Measurements from ENCODE around the gene SEPTIN2.
"Not testable (repeated sequence)": the region's sequence is repeated elsewhere in the genome, so short reads cannot be mapped to it uniquely, and the experiment has no call there.

The SEPTIN2 gene

DNA sequence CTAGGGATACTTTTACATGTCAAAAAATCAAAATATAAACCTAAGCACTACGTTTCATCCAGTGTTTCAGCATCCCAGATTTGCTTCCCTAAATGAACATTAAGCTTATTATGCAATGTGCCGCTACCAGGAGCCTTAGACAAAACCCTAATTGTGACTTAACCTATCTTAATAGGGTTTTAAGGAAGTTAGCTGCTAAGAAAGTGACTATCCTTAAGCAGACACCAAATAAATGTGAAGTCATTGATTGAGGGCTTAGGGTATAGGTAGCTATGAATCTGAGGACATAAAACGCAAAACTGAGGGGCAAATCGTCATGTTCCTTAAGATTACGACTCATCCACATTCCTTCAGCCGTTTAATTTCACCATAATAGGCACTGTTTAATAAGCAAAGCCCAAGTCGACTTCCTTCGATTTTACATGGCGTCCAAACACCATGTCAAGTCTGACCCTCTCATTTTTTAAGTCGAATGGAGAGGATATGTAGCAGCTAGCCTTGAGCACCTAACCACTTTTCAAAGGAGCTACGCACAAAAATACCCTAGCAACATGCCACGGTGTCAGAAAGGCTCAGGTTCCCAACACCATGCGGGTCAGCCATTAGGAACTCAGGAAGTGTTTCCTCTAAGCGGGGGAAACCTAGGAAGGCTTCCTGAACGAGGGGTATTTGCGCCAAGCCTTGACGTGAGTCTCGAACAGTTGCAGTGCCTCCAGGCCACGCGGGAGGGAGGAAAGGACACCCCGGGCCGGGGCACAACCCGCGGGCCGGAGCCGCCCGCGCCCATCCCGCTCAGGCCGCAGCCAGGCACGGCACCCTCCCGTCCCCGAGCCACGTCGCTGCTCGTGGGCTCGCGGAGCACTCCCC, 1.3 kb upstream of the SEPTIN2 start:
- DNase-seq (ENCODE audit: low spot score) = no peak

DNA sequence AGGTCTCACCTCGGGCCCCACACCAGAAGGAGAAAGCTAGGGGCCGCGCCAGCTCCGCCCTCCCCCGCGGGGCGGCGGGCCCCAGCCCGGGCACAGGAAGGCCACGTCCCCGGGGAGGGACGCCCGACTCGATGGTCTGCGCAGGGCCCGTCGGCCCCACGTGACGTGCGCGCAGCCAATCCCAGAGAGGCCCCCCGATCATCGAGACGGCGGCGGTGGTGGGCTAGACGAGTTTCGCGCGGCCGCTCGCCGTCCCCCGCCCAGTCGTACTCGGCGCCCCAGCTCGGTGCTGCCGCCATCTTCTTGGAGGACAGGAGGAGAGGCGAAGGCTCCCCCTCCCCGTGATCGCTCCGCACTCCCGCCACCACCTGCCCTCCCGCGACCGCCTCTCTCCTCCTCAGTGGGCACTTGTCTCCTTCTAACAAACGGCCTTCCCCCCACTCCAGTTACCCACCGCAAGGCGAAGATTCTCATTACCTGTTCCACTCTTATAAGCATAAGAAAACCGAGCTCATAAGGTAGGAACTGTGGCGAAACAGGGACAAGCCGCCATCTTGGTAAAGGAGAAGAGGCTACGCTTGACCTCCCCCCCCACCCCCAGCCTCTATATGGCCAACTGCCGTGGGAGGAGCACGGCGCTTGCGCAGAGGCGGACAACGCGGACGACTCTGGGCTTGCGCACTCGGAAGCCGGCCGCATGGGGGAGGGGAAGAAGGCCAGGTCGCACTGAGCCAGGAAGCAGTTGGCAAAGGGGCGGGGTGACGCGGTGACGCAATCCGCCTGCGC, 439 bp upstream of the SEPTIN2 start, which contains the start of gene HDLBP:
Gene HDLBP, minus strand, starts transcription at position 580 of the 786 bp plus-strand sequence. CDS start 48,803 bp downstream, outside the sequence.
- DNase-seq (ENCODE audit: low spot score) = peak; percentile 98

DNA sequence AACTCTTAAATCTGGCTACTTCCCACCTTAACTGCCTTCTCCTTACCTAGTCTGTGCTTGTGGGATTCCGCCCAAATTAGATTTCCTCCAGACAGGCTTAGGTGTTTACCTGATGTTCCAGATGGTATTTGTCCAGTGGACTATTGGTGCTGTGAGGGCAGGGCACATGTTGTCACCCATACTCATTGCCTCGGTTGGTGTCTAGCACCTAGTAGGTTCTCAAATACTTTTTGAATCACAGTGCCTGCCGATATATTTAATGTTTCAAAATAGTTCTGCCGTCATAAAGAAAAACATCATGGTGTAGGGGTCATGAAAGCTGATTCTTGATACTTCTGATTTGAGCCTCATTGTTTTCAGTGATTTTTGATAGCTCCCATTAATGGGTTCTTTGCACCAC, 1.1 kb downstream of the SEPTIN2 start:
- DNase-seq (ENCODE audit: low spot score) = no peak

DNA sequence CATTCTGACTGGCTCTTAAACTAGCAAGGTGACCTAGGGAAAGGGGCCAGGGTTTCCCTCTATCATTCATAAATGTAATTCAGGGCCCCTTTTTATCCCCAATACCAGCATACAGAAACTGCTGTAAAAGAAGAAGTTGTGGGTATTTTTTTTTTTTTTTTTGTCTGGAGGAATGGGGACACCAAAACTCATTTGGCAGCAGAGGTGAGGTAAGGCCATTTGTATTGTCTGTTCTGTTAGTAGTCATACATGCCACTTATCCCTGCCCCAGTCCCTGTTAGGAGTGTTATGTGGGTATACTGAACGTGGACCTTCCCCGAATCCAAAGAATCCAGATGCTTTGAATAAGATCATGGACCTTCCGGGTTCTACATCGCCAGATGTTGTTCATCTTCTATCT, 1.7 kb downstream of the SEPTIN2 start:
- DNase-seq (ENCODE audit: low spot score) = no peak

DNA sequence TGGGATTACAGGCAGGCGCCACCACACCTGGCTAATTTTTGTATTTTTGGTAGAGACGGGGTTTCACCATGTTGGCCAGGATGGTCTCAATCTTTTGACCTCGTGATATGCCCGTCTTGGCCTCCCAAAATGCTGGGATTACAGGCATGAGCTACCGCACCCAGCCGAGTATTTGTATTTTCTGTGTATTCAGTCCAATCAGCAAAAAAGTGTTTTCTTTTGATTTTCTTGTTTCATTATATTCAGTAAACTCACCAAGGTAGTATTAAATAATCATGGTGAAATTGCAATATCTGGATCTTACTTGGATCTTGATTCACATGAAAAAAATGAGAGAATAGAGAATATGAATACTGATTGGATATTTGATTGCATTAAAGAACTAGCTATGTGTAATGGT, 3.1 kb downstream of the SEPTIN2 start:
- DNase-seq (ENCODE audit: low spot score) = not testable (repeated sequence)

DNA sequence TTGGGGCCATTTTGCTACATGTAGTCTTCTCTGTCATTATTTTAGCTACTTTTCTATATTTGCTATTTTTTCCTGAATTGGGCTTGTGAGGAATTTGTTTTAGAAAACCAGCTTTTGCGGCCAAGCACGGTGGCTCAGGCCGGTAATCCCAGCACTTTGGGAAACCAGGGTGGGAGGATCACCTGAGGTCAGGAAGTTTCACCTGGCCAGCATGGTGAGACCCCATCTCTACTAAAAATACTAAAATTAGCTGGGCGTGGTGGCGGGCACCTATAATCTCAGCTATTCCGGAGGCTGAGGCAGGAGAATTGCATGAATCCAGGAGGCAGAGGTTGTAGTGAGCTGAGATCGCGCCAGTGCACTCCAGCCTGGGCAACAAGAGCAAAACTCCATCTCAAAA, 4.7 kb downstream of the SEPTIN2 start:
- no peak for DNase-seq (ENCODE audit: low spot score)

DNA sequence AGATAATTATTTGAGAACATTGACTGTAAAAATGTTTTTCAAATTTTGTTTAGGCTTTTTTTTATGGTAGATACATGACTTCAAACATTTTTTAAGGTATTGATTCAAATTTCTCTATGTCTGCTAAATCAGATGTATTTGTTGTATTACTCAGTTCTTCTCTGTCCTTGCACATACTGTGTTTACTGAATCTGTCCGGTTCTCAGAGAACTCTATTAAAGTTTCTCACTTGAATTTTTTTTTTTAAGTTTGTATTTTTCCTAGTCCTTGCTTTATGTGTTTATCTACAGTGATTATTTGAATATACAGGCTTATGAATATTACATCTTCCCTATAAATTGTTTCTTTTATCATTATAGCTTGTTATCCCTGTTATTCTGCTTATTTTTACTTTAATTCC, 5.3 kb downstream of the SEPTIN2 start:
- DNase-seq (ENCODE audit: low spot score) = no peak

DNA sequence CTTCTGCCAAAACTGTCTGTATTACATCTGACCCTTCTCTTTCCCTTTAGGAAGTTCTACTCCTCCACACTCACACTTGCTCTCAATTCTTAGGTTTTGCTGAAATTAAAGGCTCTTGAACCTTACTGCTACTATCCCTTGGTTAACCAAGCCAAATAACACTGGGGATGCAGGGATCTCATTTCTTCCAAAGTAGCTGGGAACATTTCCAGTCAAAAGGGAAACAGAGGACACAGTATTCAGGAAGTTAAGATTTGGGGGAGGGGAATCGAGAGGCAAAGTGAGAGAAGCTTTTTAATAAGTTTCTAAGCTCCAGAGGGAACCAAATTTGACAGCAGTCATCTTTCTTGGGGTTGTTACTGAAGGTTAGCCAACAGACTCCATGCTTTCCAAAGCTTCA, 6.2 kb downstream of the SEPTIN2 start:
- DNase-seq (ENCODE audit: low spot score) = no peak

DNA sequence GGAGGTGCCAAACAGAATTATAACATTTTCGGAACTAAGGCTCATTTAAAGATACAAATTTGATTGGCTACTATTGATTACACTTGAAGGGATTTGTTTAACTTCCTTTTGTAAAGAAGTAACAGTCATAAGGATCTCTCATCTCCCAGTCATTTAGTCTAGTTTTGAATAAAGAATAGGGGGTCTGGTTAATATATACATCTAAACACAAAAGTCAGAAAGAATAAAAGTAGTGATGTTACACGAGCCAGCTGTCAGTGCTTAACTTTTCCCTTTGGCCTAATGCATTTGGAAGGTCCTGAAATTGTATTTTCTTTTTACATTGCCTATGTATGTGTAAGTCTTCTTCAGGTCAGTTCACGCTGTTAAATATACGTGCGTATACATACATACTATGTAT, 8.1 kb downstream of the SEPTIN2 start:
- no peak for DNase-seq (ENCODE audit: low spot score)

DNA sequence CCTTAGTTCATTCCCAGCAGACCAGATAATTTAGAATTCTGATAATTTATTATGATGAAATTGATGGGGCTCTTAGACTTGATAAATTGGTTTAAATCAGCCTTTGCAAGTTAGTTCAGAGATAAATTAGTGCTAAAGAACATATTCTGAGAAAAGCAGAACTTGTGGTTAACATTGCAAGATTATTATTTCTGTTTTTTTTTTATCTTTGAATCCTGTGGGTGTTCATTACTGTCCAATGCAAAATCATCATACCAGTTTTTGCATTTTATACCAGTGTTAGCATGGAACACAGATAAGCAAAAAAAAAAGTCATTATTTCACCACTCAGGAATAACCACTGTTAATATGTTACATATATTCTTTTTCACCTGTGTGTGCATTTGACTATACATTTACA, 9.1 kb downstream of the SEPTIN2 start:
- peak; percentile 63 for DNase-seq (ENCODE audit: low spot score)

DNA sequence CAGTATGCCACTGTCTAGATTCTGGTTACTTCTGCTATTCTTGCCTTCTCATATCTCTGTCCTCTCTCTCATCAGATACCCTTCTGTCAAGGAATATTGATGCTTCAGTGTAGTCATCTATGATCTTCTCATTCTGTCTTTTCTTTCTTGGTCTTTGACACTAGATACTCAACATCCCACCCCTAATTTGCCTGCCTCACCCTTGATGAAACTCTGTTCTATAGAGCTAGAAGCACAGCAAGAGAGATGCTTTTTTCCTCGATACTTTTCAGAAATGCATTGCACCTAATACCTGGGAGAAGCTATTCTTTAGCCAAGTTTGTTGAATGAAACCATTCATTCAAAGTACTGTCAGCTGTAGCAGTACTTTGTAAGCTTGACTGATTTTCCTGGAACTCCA, 9.5 kb downstream of the SEPTIN2 start:
- no peak for DNase-seq (ENCODE audit: low spot score)

DNA sequence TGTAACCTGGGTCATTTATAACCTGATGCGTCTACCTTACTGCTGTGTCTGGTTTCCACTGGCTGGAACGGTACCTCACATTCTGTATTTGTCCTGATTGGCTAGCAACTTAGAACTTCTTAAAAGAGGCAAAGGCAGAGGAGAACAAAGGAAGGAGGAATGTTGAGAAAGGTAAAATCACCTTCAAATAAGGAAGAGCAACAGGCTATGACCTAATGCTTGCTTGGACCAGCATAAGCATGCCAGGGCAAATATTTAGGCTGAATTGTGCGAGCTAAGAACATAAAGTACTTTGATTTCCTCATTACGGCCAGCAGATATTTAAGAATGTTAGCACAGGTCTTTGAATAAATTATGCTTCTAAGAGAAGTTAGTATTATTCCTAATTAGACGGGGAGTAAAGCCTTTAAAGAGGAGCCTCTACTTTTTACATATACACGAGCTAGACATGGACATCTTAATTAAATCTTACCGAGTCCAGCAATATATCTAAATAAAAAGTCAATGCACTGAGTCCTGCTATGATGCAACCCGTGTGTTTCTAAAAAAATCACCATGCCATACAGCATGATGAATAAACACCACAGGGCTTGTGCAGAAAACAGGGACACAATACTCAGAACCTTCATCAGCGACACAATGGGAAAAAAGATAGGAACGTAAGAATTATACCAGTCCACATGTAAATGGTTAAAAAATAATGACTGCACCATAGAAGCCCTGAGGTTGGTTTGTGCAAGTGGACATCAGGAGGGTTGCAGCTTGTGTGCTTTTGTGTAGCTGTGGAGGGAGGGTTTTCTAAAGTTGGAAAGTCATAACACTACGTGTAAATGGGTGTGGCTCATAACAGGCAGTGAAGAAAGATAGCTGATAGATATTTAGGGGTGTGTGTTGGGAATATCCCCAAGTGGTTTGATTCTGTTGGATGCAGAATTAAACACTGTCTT, 14.2 kb downstream of the SEPTIN2 start:
- no peak for DNase-seq (ENCODE audit: low spot score)

DNA sequence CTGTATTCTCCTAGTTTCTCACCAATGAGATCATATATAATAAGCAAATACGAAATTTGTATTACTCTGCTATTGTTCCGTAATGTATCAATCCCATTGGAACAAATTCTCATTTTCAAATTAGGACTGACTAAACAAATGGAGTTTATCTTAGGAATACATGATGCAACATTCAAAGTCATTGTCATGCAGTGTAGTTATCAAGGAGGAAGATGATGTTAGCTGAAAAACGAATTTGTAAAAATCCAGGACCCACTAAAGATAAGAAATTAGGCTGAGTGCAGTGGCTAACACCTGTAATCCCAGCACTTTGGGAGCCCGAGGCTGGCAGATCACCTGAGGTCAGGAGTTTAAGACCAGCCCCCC, 14.9 kb downstream of the SEPTIN2 start:
- no peak for DNase-seq (ENCODE audit: low spot score)

DNA sequence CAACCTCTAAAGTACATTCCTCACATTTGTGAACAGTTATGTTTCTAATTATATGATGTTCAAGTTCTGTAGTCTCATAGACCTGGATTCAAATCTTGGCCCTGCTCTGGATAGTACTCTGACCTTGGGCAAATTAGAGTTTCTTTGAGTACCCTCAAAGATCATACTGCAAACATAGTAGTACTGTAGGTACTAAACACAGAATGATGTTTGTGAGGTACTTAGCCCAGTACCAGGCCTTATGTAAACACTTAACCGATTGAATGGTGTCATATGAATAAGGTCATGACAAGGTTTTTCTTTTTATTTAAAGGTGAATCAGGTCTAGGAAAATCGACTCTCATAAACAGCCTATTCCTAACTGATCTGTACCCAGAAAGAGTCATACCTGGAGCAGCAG, 19.1 kb downstream of the SEPTIN2 start:
- DNase-seq (ENCODE audit: low spot score) = no peak

DNA sequence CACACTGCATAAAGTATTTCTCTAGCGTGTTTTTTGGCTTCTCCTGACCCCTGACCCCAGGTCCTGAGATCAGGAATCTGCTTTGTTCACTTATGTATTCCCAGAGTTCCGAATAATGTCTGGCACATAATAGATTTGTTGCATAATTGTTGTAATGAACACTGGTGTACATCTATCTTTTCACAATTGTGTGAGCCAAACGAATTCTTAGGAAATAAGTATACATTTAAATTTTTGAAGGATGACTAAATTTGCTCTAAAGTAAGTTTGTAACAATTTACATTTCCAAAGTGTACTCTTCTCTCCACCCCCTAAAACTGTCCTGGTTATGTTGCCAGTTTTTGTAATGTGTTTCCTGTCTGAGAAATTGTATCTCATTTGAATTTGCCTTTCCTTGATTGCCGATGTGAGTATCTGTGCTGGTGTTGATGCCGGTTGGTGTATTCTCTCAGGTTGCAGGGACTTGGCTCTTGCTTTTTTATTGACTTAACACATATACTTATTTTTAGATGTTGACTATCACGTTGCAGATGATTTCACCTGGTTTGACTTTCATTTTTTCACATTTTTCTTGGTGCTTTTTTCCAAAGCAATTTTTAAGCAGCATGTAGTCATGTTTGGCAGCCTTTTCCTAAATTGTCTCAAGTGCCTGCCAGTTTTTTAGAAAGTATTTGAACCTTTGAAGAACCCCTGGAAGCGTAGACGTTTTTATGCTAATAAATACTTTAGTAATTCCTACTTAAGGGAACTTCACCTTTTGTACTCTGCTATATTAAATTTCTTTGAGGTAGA, 24.3 kb downstream of the SEPTIN2 start:
- DNase-seq (ENCODE audit: low spot score) = no peak

DNA sequence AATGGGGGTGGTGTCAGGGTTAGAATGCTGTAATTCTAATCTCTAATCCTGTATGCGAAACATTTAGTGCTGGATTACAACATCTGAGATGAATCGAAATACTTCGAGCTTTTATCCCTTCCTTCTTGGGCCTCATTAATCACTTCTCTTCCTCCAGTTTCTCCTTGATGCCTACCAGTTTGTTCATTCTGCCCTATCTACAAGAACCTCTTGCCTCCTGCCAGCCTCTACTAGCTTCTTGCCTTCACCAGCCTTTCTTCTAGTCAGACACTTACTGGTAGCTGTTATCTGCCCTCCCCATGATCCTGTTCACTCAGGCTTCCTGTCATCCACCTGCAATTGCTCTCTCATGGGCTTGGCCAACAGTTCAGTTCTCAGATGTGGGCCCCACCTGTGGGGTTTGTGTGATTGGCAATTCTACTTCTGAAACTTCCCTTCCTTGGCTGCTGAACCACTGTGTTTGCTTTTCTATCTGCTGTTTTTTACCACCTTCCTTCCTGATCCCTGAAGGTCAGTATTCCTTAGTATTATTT, 25.0 kb downstream of the SEPTIN2 start:
- DNase-seq (ENCODE audit: low spot score) = no peak

DNA sequence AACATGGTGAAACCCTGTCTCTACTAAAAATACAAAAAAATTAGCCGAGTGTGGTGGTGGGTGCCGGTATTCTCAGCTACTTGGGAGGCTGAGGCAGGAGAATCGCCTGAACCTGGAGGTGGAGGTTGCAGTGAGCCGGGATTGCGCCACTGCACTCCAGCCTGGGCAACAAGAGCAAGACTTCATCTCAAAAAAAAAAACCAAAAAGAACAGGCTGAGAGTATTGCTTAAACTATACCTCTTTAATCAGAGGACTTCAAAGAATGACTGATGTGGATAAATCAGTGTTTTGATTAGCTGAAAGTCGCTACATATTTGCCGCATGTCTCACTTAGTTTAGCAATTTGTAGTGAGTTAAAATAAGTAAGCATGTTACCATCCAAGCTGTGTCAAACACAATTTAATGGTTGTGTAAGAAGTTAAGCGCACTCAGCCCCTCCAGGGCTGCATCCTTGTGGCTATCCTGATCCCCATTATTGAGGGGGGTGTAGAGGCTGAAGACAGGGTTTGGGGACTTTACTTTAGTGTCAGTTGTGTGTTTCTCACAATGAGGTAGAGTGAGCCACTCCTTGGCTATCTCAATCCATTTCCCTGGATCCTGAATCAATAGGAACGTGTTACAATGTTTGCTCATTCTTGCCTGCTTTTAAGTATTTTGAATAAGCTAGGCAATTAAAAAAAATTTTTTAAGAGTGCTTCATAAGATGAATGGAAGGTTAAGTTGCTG, 29.4 kb downstream of the SEPTIN2 start:
- DNase-seq (ENCODE audit: low spot score) = no peak

DNA sequence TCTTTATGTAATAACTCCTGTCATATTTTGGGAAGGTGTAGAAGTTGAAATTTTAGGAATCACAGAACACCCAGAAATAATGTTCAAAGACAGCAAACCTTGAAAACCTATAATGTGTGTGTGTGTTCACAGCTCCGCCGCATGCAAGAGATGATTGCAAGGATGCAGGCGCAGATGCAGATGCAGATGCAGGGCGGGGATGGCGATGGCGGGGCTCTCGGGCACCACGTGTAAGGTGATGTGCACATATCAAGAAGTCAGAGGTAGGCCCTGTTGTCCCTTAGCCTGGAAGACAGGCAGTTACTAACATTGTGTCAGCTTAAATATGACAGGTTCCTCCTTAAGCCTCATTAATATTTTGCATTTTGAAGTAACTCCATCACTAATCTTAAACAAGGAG, 34.2 kb downstream of the SEPTIN2 start:
- DNase-seq (ENCODE audit: low spot score) = no peak

DNA sequence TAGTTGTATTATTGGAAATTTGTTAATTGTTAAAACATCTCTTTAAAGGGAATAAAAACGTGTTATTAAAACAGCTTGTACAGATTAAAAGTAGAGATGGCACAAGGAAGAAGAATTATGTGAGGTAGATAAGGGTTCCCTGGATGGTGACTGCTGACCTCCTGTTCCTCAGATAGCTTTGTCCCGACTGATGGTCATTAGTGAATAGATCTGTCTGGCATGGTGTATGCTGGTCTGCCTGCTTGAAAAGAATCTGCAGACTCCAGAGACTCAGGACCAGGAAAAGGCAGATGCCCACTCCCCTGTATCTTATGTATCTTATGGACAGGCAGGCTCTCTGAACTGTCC, 34.8 kb downstream of the SEPTIN2 start:
- DNase-seq (ENCODE audit: low spot score) = no peak

DNA sequence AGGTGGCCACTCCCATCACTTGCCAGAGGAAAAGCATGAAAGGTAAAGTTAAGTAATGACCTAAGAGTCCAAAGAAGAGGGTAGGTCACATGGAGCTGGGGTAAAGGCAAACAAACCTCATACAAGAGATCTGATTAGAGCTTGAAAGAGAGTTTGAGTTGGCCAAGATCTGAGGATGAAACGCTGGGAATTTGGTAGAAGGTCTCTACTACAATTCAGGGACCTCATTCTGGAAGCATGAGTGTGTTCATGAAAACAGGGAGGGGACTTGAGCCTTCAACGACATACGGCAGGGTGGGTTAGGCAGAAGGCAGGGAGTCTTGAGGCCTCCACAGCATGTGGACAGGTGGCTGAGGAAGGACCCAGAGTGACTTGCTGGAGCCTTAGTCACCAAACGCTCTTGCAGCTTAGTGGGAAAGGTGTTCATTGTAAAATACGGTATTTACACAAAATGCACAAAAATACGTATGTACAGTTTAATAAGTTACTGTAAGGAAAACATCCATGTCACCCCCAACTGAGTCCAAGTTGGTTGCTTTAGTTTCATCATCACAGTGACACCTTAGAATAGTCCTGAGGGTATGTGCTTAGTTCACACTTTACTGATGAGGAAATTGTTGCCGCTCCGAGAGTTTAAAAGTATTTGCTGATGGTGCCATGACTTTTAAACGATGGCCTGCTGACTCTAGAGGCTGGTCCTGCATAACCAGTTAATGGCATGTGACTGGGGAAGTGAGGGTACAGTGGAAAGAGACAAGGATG, 35.3 kb downstream of the SEPTIN2 start:
- no peak for DNase-seq (ENCODE audit: low spot score)
